ENCODE results near the gene COL4A1.

GRCh38 chr13:110254751-110255553 lies 52.0 kb downstream of the COL4A1 start:
- TF ChIP-seq REST (IDR thresholded peaks at IDR 0.05; ENCODE audit: low read depth, low read length) (no peak), EP300 (IDR thresholded peaks at IDR 0.05; ENCODE audit: borderline replicate concordance in 1 of 2, low read depth in 1 of 2, low read length in 1 of 2) (no peak), TEAD4 (IDR thresholded peaks at IDR 0.05; ENCODE audit: borderline replicate concordance, insufficient read depth) (no peak), ELF1 (IDR thresholded peaks at IDR 0.05) (no peak)
